OCI-LY1 (cell line): ENCODE measurements around the gene ACSBG1.

Source experiments
- EZH2 ChIP-seq: fragments of 200-600 bp; sonication (generic), shearing (Covaris generic); IDR thresholded peaks from 2 replicates; pipeline ENCODE4 v1.8.0; 2017; ENCODE audit warnings: borderline replicate concordance, mixed run types, mild to moderate bottlenecking, antibody characterized with exemption, low read length, moderate library complexity, mixed read lengths
- TF ChIP-seq, protein P1 (sequence below): fragments of 200-600 bp; sonication (generic), shearing (Covaris generic); IDR thresholded peaks from 2 replicates; pipeline ENCODE4 v1.5.1; 2017; ENCODE audit warnings: mild to moderate bottlenecking, antibody characterized with exemption, low read length, moderate library complexity, mixed read lengths

DNA sequence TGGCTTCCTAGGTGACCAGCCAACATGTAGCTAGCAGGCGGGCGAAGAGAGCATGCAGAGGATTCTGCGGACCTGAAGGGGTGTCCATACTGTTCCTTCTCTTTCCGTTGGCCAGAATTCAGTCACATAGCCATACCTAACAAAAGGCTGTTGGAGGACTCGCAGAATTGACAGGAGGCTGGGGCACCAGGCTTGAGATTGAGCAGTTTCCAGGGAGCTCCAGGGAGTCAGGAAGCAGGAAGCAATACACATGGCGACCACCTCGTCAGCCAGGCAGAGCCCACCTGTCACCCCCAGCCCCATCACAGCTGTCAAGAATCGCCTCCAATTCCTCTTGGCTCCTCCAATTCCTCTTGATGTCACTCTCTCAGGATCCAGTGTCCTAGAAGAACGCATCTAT, 16.8 kb upstream of the ACSBG1 start:
- TF ChIP-seq, protein P1, sequence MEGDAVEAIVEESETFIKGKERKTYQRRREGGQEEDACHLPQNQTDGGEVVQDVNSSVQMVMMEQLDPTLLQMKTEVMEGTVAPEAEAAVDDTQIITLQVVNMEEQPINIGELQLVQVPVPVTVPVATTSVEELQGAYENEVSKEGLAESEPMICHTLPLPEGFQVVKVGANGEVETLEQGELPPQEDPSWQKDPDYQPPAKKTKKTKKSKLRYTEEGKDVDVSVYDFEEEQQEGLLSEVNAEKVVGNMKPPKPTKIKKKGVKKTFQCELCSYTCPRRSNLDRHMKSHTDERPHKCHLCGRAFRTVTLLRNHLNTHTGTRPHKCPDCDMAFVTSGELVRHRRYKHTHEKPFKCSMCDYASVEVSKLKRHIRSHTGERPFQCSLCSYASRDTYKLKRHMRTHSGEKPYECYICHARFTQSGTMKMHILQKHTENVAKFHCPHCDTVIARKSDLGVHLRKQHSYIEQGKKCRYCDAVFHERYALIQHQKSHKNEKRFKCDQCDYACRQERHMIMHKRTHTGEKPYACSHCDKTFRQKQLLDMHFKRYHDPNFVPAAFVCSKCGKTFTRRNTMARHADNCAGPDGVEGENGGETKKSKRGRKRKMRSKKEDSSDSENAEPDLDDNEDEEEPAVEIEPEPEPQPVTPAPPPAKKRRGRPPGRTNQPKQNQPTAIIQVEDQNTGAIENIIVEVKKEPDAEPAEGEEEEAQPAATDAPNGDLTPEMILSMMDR: no peak
- TF ChIP-seq EZH2: no peak
